Activated CD4-positive, alpha-beta T cell treated with anti-CD3 and anti-CD28 coated beads, Interleukin-2, Interleukin-6, amounts not matched to agents 100 ng/mL and 50 ng/mL, durations not matched to agents 16 hours and 8 hours (primary cell): ENCODE measurements around the gene SP8.
"Not testable (repeated sequence)": the region's sequence is repeated elsewhere in the genome, so short reads cannot be mapped to it uniquely, and the experiment has no call there.

Source experiments
- DNase-seq: peaks from one replicate; pipeline ENCODE4 v3.0.0-alpha.2; 2020

Gene SP8

GRCh38 chr7:20786779-20787659, at the start of gene SP8:
SP8 (minus strand) TSS chr7:20786886; CDS start chr7:20786798, 88 bp downstream.
- peak; percentile 39 for DNase-seq

DNA sequence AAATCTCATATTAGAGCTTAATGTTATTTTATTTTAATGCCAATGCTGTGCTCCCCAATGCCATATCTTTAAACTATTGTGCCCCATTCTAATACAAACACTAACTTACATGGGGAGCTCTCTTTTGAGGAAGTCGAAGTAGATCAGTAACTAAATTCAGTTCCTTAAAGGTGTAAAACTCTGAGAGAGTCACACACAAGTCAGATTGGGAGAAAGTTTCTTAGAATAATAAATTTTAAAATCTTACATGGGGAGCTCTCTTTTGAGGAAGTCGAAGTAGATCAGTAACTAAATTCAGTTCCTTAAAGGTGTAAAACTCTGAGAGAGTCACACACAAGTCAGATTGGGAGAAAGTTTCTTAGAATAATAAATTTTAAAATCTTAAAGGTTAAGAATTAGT, 49.7 kb upstream of the SP8 start:
- DNase-seq: not testable (repeated sequence)

DNA sequence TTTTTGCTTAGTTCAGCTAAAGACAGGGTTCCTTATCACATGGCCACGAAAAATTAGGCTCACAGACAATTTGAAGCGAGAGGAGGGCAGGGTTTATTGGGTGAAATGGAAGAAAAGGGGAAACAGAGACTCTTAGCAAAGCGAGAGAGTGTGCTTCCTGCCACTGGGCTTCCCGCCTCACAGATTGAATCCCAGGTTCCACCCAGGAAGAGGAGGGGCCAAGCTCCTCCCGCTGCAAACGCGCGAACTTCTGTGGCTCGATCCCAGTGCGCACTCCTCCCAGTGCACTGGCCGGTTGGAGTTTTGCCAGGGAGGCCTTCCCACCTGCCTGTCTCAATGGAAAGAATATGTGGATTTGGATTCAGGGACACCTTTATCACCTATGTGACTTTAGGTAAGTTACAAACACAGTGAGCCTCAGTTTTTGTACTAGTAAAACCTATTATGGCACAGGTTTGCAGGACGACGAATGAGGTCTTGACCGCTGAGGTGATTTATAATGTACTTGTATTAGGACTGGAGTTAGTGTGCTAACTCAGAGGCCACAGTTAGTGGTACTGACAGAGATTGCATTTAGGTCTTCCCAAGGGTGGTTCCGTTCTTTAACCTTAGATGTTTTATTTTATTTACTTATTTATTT, 48.5 kb upstream of the SP8 start:
- no peak for DNase-seq

DNA sequence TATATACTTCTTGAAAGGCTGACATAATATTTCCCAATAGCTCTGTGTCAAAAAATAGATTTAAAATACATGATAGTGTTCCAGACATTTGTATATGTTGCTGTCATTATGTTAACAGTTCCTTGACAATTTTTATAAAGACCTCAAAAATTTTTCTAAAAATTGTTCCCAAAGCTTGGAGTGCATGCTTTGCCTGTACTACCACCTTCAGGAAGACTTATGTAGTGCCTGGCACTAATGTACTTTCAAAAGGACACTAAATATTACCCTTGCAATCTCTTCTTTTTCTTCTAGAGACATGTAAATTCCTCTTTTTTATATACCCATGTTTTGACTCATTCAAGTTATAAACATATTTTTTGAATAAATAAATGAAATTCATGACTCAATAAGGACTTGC, 48.0 kb upstream of the SP8 start:
- DNase-seq: no peak

GRCh38 chr7:20831956-20832355, 45.3 kb upstream of the SP8 start:
- no peak for DNase-seq

- no peak for DNase-seq
Measured at GRCh38 chr7:20831451-20831850, 44.8 kb upstream of the SP8 start.

DNA sequence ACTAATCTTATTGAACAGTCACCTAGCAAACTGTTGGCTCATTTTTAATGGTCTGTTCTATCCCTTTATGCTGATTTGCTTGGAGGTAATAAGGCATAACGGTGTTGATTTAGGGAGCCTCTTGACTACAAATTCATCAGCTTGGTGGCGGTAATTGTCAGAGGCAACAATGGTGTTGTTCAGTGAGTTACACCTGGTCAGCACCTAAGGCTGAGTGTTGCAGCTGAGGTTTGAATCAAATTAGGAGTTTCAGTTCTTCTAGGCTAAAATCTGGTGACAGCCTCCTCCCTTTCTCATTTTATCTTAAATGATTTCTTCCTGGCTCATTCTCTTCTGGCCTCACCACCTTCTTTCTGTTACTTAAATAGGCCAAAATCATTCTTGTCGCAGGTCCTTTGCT, 42.3 kb upstream of the SP8 start:
- DNase-seq: no peak

DNA sequence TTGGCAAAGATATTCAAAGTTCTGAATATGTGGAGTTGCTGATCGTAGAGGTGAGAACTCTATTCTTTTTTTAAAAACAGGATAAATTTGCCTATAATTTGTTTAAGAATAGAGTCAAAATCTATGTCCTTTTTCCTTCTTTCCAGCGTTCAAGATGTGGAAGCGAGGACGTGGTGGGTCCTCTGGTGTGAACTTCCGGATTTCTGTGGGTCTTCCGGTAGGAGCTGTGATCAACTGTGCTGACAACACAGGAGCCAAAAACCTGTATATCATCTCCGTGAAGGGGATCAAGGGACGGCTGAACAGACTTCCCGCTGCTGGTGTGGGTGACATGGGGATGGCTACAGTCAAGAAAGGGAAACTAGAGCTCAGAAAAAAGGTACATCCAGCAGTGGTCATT, 40.5 kb upstream of the SP8 start:
- DNase-seq: no peak

DNA sequence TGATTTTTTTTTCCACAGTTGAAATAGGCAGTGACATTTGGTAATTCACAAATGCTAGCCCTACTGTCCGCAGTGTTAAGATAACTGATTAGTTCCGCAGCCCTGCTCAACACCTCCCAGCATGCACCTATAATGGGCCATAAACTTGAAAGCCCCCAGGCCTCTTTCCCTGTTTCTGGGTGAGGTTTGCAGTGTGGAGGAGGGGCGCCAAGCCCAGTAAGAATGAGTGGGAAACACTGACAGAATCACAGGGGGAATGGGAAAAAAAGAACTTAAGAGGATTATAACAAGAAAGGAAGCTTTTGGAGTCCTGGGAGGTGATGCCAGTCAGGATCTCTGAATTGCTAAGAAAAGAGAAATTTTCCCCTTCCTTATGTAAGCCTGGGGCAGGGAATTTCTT, 39.6 kb upstream of the SP8 start:
- DNase-seq: no peak

DNA sequence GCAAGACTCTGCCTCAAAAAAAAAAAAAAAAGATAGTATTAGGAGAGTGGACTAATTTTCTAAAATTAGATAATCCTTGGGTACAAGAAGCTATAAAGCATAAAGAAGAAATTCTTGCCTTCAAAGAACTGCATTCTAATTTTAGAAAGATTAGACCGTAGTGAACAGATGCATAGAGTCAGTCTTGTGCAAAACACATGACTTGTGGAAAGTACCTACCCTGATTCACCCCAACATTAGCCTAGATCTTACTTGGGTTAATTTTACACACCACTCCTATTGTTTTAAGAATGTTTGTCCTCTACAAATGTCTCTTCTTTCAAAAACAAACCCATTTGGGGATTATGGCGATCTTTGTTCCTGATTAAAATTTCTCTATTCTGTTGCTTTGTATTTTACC, 38.9 kb upstream of the SP8 start:
- no peak for DNase-seq

DNA sequence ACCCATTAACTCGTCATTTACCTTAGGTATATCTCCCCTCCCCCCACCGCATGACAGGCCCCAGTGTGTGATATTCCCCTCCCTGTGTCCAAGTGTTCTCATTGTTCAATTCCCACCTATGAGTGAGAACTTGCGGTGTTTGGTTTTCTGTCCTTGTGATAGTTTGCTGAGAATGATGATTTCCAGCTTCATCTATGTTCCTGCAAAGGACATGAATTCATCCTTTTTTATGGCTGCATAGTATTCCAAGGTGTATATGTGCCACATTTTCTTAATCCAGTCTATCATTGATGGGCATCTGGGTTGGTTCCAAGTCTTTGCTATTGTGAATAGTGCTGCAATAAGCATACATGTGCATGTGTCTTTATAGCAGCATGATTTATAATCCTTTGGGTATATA, 34.7 kb upstream of the SP8 start:
- not testable (repeated sequence) for DNase-seq

DNA sequence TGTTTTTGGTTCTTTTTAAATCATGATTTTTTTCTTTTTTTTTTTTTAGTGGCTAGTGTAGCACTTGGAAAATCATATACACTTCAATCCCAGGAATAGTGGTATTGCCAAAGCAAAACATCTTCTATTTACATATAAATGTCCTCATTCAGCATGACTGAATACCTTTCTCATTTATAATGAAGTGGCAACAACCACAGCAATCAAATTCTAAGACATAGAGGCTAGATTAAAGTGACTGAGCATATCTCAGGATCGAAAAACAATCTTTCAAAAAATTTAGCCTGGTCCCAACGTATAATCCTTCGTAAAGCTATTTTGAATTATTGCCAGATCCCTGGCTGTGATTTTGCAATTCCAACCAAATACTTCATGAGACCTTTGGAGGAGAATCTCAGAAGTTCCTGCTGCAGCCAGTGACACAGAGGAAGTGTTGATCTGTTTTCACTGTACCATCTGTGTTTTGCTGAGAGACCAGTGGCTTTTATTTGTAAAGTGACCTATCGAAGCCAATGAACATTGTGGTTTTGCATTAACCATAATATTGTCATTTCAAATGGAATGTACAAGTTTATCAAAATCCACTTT, 29.8 kb upstream of the SP8 start:
- no peak for DNase-seq

GRCh38 chr7:20804345-20804744, 17.7 kb upstream of the SP8 start:
- DNase-seq: no peak

- DNase-seq: no peak
Measured at GRCh38 chr7:20799566-20800366, 13.1 kb upstream of the SP8 start.

- DNase-seq: no peak
Measured at GRCh38 chr7:20798694-20799121, 12.0 kb upstream of the SP8 start.

DNA sequence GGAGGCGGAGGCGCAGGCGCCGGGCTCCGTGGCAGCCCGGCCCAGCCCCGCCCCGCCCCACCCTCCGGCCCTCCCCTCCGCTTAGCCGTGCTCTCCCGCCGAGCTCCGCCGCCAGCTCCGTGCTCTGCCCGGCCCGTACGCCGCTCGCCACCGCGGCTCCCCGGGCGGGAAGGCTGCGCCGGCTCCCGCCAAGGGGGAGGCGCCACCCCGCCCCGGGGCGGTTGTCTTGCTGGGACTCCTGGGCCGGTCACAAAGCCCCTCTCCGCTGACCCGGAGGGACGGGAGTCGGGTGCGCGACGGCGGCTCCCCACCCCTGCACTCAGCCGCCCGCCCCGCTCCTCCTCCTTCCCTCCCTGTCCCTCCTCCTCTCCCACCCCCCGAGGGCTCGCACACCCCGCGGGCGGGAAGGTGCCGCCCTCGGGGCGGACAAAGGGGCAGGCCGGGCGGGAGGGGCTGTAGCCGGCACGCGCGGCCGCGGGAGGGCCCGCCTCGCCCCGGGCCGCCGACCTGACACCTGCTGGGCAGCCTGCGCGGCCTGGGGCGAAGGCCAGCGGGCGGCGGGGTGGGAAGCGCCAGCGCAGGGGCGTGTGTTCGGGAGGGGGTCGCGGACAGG, 11.5 kb upstream of the SP8 start:
- DNase-seq: peak; percentile 31

DNA sequence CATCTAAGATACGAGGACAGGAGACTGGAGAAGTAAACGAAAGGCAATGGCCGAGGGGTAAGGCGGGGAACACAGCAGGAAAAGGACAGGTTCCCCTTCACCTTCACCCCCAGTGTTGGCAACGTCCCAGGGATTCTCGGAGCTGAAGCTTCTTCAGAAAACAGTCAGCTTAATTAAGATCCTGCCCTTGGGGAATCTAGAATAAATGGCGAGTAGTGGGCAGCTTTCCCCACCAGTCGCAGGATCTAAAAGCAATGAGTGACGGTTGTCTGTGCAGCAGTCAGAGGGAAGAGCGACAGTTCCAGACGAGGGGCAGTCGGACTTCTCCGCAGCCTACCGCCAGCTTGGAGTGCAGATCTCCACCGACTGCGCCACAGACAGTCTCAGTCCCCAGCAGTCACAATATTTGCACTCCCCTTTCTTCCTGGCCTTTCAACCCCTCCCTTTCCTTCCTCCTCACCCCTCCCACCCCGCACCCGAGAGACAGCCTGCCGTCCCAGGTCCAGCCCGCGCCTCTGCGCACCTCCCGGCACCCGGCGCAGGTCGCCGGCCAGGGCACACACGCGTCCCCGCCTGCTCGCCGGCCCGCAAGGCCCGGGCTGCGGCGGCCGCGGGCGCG, 10.9 kb upstream of the SP8 start:
- DNase-seq: peak; percentile 37

- no peak for DNase-seq
Measured at GRCh38 chr7:20797042-20797461, 10.4 kb upstream of the SP8 start.

DNA sequence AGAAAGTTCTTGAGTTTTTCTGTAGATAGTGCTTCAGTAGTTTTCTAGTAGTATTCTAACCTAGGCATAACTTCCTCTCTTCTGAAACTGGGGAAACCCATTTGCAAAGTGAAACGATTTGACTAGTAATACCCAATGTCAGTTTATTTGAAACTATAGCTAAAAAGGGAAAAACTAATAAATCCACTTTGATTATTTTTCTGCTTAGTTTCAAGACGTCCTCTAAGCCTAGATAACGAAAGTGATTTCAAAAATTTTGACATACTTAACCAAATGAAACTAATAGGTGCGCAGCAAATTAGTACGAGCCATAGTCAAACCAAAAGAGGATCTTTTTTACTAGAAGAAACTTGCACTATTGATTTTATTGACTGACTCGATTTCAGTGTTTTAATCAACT, 9.8 kb upstream of the SP8 start:
- DNase-seq: no peak

GRCh38 chr7:20795881-20796280, 9.2 kb upstream of the SP8 start:
- DNase-seq: no peak

DNA sequence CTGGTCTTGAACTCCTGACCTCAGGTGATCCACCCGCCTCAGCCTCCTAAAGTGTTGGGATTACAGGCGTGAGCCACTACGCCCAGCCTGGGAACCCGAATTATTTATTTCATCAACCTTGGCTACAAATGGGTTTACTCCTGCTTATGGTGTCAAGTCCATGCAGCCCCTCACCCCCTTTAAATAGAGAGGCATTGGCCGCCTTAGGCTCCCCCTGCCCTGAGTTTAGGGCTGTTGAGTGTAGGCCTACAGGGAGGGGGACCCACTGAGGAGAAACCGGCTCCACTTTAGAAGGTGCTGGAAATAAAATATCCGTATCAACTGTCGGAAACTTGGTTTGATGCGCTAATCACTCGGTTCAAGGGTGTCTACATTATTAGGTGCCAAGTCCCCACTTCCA, 8.7 kb upstream of the SP8 start:
- DNase-seq: no peak

DNA sequence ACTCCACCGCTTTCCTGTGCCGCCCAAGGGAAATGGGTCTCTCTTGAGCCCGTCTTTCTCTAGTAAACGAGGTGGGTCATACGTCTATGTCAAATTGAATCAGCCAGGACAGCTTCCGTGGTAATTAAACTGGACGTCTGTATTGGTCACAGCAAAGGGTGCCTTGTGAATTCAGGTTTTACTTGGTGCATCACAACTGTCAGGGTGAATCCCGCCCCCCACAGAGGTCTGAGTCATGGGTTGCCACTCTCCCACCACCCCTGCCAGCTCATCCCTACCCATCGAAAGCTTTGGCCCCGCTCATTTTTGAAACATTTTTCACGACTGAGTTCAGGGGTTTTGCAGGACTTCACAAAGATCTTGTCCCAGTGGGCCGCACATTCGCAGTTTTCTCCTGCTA, 8.0 kb upstream of the SP8 start:
- no peak for DNase-seq
